Parathyroid adenoma (tissue), 2 donors: Measurements from ENCODE around the gene FBXW4.

ENCODE experiments used
- H2AFZ ChIP-seq: fragments of 300-600 bp; sonication (generic); one replicate; pipeline ENCODE4 v1.7.0; 2017; ENCODE audit warnings: antibody characterized with exemption, mild to moderate bottlenecking
- H3K27ac ChIP-seq: fragments of 300-600 bp; sonication (generic); one replicate; pipeline ENCODE4 v1.7.0; 2017
- H3K27me3 ChIP-seq: fragments of 300-600 bp; sonication (generic); one replicate; pipeline ENCODE4 v1.7.0; 2017; ENCODE audit warnings: low read length; ENCODE audit not compliant: control insufficient read depth, insufficient read depth
- H3K36me3 ChIP-seq: fragments of 300-600 bp; sonication (generic); one replicate; pipeline ENCODE4 v1.7.0; 2017; ENCODE audit warnings: low read length; ENCODE audit not compliant: control insufficient read depth, insufficient read depth
- H3K4me1 ChIP-seq: fragments of 300-600 bp; sonication (generic); one replicate; pipeline ENCODE4 v1.7.0; 2017; ENCODE audit warnings: control low read depth
- H3K4me2 ChIP-seq: fragments of 300-600 bp; sonication (generic); one replicate; pipeline ENCODE4 v1.7.0; 2017; ENCODE audit warnings: low read length
- H3K4me3 ChIP-seq: fragments of 300-600 bp; sonication (generic); one replicate; pipeline ENCODE4 v1.7.0; 2017; ENCODE audit warnings: low read depth, low read length
- H3K79me2 ChIP-seq: fragments of 300-600 bp; sonication (generic); one replicate; pipeline ENCODE4 v1.7.0; 2017; ENCODE audit warnings: control low read depth
- H3K9ac ChIP-seq: fragments of 300-600 bp; sonication (generic); one replicate; pipeline ENCODE4 v1.7.0; 2017; ENCODE audit warnings: mild to moderate bottlenecking
- H3K9me3 ChIP-seq: fragments of 300-600 bp; sonication (generic); one replicate; pipeline ENCODE4 v1.7.0; 2017; ENCODE audit warnings: low read length; ENCODE audit not compliant: control insufficient read depth
- TF ChIP-seq, protein P1 (sequence below): fragments of 300-600 bp; sonication (generic); IDR thresholded peaks from one replicate; pipeline ENCODE4 v1.7.0; 2017; ENCODE audit warnings: antibody characterized with exemption, mild to moderate bottlenecking
- donor health status: primary hyperparathyroidism.

The FBXW4 gene

DNA sequence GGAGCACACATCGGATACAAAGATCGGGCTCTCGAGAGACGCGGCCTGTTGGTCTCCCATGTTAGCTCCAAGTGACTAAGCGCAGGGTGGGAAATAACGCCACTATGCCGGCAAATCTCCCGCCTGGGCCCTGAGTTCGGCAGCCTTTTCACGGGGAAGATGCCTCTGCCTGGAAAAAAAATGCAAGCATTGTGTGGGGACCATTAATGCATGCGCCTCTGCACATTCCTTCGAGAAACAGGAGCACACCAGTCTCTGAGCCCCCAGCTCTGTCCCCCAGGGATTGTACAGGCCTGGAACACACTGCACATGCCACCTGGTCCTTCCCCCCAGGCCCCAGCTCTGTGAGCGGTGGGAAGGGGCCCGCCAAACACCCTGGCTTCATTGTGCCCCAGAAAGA lies 44.1 kb downstream of the FBXW4 start:
- Histone ChIP-seq H3K79me2 (peaks cover 41% of the 10 kb centered on the region), H3K4me2 (no peak overlapping the region), H2AFZ (no peak overlapping the region), H3K4me3 (no peak overlapping the region), H3K27ac (no peak overlapping the region), H3K4me1 (peaks cover 8% of the 10 kb centered on the region), H3K9ac (no peak overlapping the region), H3K27me3 (no peaks in the 10 kb centered on the region), H3K9me3 (no peaks in the 10 kb centered on the region), H3K36me3 (no peaks in the 10 kb centered on the region)
- TF ChIP-seq, protein P1, sequence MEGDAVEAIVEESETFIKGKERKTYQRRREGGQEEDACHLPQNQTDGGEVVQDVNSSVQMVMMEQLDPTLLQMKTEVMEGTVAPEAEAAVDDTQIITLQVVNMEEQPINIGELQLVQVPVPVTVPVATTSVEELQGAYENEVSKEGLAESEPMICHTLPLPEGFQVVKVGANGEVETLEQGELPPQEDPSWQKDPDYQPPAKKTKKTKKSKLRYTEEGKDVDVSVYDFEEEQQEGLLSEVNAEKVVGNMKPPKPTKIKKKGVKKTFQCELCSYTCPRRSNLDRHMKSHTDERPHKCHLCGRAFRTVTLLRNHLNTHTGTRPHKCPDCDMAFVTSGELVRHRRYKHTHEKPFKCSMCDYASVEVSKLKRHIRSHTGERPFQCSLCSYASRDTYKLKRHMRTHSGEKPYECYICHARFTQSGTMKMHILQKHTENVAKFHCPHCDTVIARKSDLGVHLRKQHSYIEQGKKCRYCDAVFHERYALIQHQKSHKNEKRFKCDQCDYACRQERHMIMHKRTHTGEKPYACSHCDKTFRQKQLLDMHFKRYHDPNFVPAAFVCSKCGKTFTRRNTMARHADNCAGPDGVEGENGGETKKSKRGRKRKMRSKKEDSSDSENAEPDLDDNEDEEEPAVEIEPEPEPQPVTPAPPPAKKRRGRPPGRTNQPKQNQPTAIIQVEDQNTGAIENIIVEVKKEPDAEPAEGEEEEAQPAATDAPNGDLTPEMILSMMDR: no peak

DNA sequence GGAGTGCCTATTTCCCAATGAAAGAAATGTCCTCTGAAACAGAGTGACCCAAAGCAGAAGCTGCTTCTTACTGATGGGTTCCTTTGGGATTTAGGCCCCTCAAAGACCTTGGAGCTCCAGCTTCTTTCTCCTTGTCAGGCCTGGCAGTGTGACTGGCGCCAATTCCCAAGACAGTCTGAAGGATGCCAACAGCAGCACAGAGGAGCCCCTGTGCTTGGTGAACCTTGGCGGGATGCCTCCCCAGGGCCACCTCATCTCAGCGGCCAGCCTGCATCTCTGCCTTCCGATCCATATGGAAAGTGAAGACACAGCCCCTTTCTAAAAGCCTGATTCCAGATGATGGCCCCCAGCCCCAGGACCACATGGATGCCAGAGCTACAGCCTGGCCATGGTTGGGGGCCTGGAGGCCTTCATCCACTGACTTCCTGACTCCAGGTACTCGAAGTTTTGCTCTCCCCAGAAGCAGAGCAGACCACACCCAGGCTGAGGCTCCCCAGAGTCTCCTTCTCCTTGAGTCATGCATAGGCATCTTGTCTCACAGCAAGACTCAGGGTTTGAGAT lies 45.4 kb downstream of the FBXW4 start:
- Histone ChIP-seq H3K4me1 (peaks cover 8% of the 10 kb centered on the region), H3K9ac (no peak overlapping the region), H3K9me3 (no peaks in the 10 kb centered on the region), H2AFZ (no peak overlapping the region), H3K79me2 (peaks cover 45% of the 10 kb centered on the region), H3K36me3 (no peaks in the 10 kb centered on the region), H3K4me3 (no peak overlapping the region), H3K27me3 (no peaks in the 10 kb centered on the region), H3K4me2 (no peak overlapping the region), H3K27ac (no peak overlapping the region)
- TF ChIP-seq, protein P1: no peak

DNA sequence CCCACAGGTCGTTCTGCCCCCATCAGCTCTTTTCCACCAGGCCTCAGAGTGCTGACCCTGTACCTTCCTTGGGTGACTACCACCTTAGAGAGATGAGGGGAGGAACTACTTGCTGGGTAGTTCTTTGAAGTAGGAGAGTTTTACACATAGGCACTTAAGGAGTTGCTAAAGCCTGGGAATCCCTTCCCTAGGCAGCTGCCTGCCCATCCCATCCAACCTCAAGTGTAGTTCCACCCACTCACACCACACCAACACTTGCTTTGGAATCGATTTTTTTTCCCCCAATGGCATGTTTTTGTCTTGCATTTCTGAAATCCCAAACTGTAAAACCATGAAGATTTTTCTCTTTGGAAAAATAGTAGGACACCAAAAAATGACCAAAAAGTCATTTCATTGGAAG lies 47.7 kb downstream of the FBXW4 start:
- H3K4me3 ChIP-seq: no peak overlapping the region
- TF ChIP-seq, protein P1: no peak
- H3K27me3 ChIP-seq: no peaks in the 10 kb centered on the region
- peaks cover 40% of the 10 kb centered on the region for H3K79me2 ChIP-seq
- no peak overlapping the region for H2AFZ ChIP-seq
- H3K4me1 ChIP-seq: peaks cover 8% of the 10 kb centered on the region
- no peak overlapping the region for H3K4me2 ChIP-seq
- H3K9me3 ChIP-seq: no peaks in the 10 kb centered on the region
- no peaks in the 10 kb centered on the region for H3K36me3 ChIP-seq
- H3K9ac ChIP-seq: no peak overlapping the region
- H3K27ac ChIP-seq: no peak overlapping the region

DNA sequence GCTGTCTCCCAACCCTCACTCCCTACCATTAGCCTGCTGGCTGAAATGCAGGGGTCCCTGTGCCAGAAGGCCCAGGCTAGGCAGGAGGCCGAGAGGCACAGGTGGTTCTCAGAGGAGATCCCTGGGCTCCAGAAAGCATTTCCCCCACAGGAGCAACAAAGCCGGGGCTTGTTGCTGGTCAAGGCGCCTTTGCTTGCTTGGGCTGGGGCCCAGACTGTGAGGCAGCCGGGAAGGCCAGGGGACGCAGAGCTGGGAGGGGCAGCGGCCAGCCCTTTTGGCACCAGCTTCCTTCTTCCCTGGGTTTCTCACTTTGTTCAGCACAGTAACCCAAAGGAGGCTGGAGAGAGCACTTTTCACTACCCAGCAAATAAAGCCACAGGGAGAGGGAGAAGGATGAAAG lies 48.6 kb downstream of the FBXW4 start:
- peaks cover 36% of the 10 kb centered on the region for H3K79me2 ChIP-seq
- no peaks in the 10 kb centered on the region for H3K9me3 ChIP-seq
- H3K27me3 ChIP-seq: no peaks in the 10 kb centered on the region
- no peak overlapping the region for H3K9ac ChIP-seq
- no peak overlapping the region for H2AFZ ChIP-seq
- no peak overlapping the region for H3K4me3 ChIP-seq
- no peak overlapping the region for H3K4me2 ChIP-seq
- no peaks in the 10 kb centered on the region for H3K36me3 ChIP-seq
- no peak overlapping the region for H3K27ac ChIP-seq
- TF ChIP-seq, protein P1: no peak
- peaks cover 8% of the 10 kb centered on the region for H3K4me1 ChIP-seq

DNA sequence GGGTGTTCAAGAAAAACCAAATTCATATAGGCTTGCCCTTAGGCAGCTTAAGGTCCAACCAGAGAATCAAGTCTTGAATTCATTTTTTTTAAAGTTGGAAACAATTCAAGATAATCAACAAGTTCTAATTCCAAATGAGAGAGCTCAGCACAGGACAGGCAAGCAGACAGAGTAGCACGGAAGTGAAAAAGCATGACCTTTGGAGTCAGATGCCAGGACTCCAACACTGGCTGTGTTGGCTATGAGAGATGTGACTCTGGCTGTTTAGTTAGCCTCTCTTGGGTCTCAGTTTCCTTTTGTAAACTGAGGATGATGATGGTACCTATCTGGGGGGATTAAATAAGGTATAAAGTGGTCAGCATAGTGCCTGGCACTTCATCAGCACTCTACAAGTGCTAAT lies 49.3 kb downstream of the FBXW4 start:
- Histone ChIP-seq H3K79me2 (peaks cover 36% of the 10 kb centered on the region), H3K36me3 (no peaks in the 10 kb centered on the region), H3K27ac (no peak overlapping the region), H2AFZ (no peak overlapping the region), H3K9me3 (no peaks in the 10 kb centered on the region), H3K4me2 (no peak overlapping the region), H3K4me3 (no peak overlapping the region), H3K9ac (no peak overlapping the region), H3K27me3 (no peaks in the 10 kb centered on the region), H3K4me1 (peaks cover 8% of the 10 kb centered on the region)
- TF ChIP-seq, protein P1: no peak
